Nephron (organoid): ENCODE data around the gene MCM10.

ENCODE experiments used
- H3K27ac Mint-ChIP-seq, 3 experiments: 2 replicates each; pipeline ENCODE4 v1.8.0; 2020; ENCODE audit warnings: mixed read lengths in 3 of 3, mild to moderate bottlenecking in 2 of 3, moderate library complexity in 1 of 3
- H3K27me3 Mint-ChIP-seq: 2 replicates; pipeline ENCODE4 v1.8.0; 2021; ENCODE audit warnings: low read depth, mild to moderate bottlenecking, moderate library complexity, mixed read lengths
- H3K36me3 Mint-ChIP-seq: 2 replicates; pipeline ENCODE4 v1.8.0; 2020; ENCODE audit warnings: low read depth, mixed read lengths
- H3K4me1 Mint-ChIP-seq: 2 replicates; pipeline ENCODE4 v1.8.0; 2020; ENCODE audit warnings: mixed read lengths
- H3K4me3 Mint-ChIP-seq, 3 experiments: 2 replicates each; pipeline ENCODE4 v1.8.0; 2020; ENCODE audit warnings: mild to moderate bottlenecking in 3 of 3, mixed read lengths in 3 of 3, moderate library complexity in 2 of 3
- H3K9me3 Mint-ChIP-seq: 2 replicates; pipeline ENCODE4 v1.8.0; 2020; ENCODE audit warnings: mixed read lengths
- TF ChIP-seq, protein P1 (sequence below), 3 experiments: fragments of 200-600 bp; sonication (generic); IDR thresholded peaks; one replicate each; pipeline ENCODE4 v1.5.0; 2021; ENCODE audit warnings: antibody characterized with exemption in 3 of 3; ENCODE audit not compliant: unreplicated experiment in 3 of 3

MCM10 gene

DNA sequence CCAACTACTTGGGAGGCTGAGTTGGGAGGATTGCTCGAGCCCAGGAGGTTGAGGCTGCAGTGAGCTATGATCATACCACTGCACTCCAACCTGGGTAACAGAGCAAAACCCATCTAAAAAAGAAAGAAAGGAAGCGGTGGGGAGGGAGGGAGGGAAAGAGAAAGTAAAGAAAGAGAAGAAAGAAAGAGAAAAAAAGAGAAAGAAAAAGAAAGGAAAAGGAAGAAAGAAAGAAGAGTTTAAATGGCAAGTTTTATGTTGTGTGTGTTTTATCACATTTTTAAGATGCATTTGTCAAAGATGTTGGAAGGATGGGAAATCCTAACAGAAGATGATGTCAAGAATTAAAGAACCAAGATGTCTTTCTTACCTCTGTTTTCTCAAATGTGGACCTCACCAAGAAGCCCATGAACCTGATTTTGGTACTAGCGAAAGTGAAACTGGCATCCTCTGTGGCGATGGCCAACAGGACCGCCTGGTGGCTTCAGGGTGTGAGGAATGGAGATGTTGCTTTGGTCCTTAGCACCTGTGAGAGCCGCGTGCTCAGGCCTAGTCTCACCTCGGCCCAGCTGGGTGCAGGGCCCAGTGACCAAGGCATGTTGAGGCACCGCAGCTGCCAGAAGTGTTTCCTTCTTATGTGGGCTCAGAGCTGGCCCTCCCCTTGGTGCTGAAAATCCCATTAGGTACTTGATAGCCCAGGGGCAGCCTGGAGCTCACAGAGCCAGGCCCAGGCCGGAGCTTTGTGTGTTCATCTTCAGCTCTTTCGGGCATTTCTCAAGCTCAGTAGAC is 63.0 kb downstream of the MCM10 start:
- Mint-ChIP-seq H3K27me3 (peaks cover 7% of the 10 kb centered on the region), H3K4me3 (no peak overlapping the region), H3K4me1 (peaks cover 5% of the 10 kb centered on the region), H3K36me3 (peaks cover 2% of the 10 kb centered on the region), H3K9me3 (peaks cover under 1% of the 10 kb centered on the region), H3K27ac (no peak overlapping the region)
- TF ChIP-seq, protein P1, sequence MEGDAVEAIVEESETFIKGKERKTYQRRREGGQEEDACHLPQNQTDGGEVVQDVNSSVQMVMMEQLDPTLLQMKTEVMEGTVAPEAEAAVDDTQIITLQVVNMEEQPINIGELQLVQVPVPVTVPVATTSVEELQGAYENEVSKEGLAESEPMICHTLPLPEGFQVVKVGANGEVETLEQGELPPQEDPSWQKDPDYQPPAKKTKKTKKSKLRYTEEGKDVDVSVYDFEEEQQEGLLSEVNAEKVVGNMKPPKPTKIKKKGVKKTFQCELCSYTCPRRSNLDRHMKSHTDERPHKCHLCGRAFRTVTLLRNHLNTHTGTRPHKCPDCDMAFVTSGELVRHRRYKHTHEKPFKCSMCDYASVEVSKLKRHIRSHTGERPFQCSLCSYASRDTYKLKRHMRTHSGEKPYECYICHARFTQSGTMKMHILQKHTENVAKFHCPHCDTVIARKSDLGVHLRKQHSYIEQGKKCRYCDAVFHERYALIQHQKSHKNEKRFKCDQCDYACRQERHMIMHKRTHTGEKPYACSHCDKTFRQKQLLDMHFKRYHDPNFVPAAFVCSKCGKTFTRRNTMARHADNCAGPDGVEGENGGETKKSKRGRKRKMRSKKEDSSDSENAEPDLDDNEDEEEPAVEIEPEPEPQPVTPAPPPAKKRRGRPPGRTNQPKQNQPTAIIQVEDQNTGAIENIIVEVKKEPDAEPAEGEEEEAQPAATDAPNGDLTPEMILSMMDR (IDR thresholded peaks at IDR 0.05; ENCODE audit: unreplicated experiment in 3 of 3): no peak

DNA sequence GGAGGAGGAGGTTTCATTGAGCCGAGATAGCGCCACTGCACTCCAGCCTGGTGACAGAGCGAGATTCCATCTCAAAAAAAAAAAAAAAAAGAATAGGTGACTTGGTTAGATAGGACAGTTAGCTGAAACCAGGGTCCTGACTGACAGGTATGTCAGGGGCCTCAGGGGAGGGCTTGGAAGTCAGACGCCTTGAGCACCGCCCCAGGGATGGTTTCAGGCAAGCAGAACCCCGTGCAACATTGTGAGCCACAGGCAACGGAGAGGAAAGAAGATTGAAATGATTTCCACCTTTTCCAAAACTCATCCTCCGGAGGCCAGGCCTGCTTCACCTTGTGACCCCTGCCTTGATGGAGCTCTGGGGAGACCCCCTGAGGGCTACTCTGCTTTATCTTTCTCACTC is 64.2 kb downstream of the MCM10 start:
- no peaks in the 10 kb centered on the region for H3K36me3 Mint-ChIP-seq
- H3K9me3 Mint-ChIP-seq: no peaks in the 10 kb centered on the region
- H3K4me3 Mint-ChIP-seq: no peak overlapping the region

DNA sequence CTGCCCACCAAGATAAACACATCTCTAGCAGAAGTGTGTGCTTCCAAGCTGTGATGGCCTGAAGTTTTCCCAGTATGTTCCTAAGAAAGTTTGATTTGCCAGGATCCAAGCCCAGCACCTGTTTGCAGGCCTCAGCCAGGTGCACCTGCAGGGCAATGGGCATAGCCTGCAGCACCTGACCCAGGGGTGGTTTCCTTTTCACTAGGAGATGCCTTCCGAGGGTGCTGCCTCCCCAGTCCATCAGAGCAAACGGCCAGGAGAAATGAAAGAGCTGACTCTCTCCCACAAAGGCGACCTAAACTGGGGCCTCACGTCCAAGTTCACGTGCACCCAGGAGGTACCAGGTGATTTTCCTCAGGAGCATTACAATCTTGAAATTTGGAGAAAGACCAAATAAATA is 65.7 kb downstream of the MCM10 start:
- Mint-ChIP-seq H3K4me3 (no peak overlapping the region), H3K9me3 (no peaks in the 10 kb centered on the region), H3K27ac (no peak overlapping the region), H3K4me1 (no peaks in the 10 kb centered on the region), H3K27me3 (peaks cover 11% of the 10 kb centered on the region), H3K36me3 (no peaks in the 10 kb centered on the region)
- TF ChIP-seq, protein P1 (IDR thresholded peaks at IDR 0.05; ENCODE audit: unreplicated experiment in 3 of 3): no peak

More for the DNA sequence above, 64.2 kb downstream of the MCM10 start:
- TF ChIP-seq, protein P1 (IDR thresholded peaks at IDR 0.05; ENCODE audit: unreplicated experiment in 3 of 3): no peak
- Mint-ChIP-seq H3K4me1 (no peaks in the 10 kb centered on the region), H3K27ac (no peak overlapping the region), H3K27me3 (peaks cover 15% of the 10 kb centered on the region)

DNA sequence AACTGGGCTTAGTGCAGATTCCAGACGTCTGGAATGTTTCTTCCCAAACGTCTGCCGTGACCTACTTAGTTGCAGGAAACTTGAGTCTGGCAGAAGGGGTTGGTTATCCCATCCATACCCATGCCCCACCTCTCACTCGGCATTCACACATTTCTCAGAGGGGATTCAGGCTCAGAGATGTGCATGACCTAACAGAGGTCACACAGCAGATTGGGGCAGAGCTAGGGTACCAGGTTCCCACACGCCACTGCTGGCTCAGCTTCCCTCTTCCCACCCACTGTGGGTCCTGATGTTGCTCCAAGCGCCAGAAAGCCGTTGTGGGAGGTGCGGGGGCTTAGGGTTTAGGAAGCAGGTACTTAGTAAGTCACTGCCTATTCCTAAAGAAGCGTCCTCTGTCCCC is 69.8 kb downstream of the MCM10 start:
- Mint-ChIP-seq H3K27ac (no peak overlapping the region), H3K4me3 (no peak overlapping the region), H3K27me3 (peaks cover 26% of the 10 kb centered on the region), H3K9me3 (no peaks in the 10 kb centered on the region), H3K4me1 (no peaks in the 10 kb centered on the region), H3K36me3 (no peaks in the 10 kb centered on the region)
- TF ChIP-seq, protein P1 (IDR thresholded peaks at IDR 0.05; ENCODE audit: unreplicated experiment in 3 of 3): no peak

DNA sequence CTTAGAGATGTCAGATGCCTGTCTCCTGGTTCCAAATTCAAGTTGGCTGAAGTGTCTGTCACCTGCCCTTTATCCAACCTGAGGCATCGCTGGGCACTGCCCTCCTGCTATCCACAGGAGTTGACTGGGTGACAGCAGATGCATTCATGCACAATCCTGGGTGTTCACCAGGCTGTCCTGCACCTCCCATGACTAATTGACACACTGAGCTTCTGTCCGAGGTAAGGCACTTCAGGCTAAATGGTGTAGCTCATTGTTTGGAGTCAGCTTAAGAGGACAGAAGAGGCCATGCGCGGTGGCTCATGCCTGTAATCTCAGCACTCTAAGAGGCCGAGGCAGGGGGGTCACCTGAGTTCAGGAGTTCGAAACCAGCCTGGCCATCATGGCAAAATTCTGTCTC is 70.5 kb downstream of the MCM10 start:
- H3K27ac Mint-ChIP-seq: no peak overlapping the region
- peaks cover 26% of the 10 kb centered on the region for H3K27me3 Mint-ChIP-seq
- H3K9me3 Mint-ChIP-seq: no peaks in the 10 kb centered on the region
- H3K36me3 Mint-ChIP-seq: no peaks in the 10 kb centered on the region
- H3K4me1 Mint-ChIP-seq: no peaks in the 10 kb centered on the region
- H3K4me3 Mint-ChIP-seq: no peak overlapping the region
- TF ChIP-seq, protein P1 (IDR thresholded peaks at IDR 0.05; ENCODE audit: unreplicated experiment in 3 of 3): no peak

DNA sequence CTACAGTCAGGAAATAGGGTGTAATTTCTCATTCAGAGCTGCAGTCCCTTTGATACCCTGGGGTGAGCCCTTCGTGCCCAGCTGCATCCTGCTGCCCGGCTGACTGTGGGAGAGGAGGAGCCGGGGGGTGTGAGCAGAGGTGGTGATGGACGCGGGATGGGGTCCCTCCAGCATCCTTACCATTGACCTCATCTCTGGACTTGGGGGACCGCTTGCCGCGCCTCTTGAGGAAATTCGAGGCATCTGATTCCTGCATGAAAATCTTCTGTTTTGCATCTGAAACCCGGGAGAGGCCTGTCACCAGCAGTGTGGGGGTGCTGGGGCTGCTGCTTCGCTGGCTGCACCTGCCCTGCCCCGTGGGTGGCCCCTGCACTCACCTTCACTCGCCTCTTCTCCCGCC is 72.0 kb downstream of the MCM10 start:
- TF ChIP-seq, protein P1 (IDR thresholded peaks at IDR 0.05; ENCODE audit: unreplicated experiment in 3 of 3): no peak
- Mint-ChIP-seq H3K27ac (no peak overlapping the region), H3K4me3 (no peak overlapping the region), H3K9me3 (no peaks in the 10 kb centered on the region), H3K27me3 (peaks cover 29% of the 10 kb centered on the region), H3K36me3 (no peaks in the 10 kb centered on the region), H3K4me1 (no peaks in the 10 kb centered on the region)
